GM21786 (cell line): ENCODE results near the gene LILRB1.
"Not testable (repeated sequence)": the region's sequence is repeated elsewhere in the genome, so short reads cannot be mapped to it uniquely, and the experiment has no call there.

Experiments used
- ATAC-seq: cut with Tn5 transposase; IDR thresholded peaks from one replicate; pipeline ENCODE4 v1.9.1; 2021; ENCODE audit not compliant: unreplicated experiment

LILRB1 gene

DNA sequence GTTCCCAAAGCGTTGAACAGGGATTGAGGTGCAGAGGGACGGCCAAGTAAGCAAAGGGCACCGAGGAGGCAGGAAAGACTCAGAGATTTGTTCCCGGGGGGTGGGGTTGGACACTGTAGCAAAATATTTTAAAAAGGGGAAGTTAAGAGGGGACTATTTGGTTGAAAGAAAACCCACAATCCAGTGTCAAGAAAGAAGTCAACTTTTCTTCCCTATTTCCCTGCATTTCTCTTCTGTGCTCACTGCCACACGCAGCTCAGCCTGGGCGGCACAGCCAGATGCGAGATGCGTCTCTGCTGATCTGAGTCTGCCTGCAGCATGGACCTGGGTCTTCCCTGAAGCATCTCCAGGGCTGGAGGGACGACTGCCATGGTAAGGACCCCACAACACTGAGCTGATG is at the start of gene LILRB1:
Gene LILRB1, plus strand, starts transcription at position 223 of the 400 bp plus-strand sequence. CDS start 590 bp downstream, outside the sequence.
- not testable (repeated sequence) for ATAC-seq

DNA sequence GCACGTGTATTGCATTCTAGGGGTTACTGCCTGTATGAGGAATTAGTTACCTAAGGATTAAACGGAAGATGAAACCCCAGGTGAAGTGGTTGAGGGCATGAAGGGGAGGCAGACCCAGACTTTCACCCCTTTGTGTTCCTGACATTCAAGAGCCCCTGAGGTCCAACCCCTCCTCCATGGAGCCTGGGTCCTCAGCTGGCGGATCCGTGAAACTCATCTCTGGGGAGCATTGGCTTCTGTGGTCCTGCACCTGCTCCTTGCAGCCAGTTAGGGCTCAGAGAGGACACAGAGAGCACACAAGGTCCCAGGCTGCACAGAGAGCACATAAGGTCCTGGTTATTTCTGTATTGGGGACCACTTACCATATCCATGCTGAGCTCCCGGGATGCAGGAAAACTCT is 43.9 kb upstream of the LILRB1 start:
- no peak for ATAC-seq

DNA sequence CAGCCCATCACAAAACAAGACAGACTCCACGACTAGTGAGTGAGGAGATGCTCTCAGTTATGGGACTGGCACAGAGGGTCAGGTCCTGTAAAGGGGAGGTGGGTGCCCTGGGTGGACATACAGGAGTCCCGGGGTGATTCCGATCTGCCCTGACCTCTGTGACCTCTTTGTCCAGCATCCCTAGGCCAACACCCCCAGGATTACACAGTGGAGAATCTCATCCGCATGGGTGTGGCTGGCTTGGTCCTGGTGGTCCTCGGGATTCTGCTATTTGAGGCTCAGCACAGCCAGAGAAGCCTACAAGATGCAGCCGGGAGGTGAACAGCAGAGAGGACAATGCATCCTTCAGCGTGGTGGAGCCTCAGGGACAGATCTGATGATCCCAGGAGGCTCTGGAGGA is 43.3 kb upstream of the LILRB1 start:
- no peak for ATAC-seq

DNA sequence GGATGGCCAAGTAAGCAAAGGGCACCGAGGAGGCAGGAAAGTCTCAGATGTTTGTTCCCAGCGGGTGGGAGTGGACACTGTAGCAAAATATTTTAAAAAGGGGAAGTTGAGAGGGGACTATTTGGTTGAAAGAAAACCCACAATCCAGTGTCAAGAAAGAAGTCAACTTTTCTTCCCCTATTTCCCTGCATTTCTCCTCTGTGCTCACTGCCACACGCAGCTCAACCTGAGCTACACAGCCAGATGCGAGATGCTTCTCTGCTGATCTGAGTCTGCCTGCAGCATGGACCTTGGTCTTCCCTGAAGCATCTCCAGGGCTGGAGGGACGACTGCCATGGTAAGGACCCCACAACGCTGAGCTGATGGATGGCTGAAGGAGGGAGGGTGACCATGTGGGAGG is 36.8 kb upstream of the LILRB1 start, which contains the start of gene LILRA1:
Gene LILRA1, plus strand, starts transcription at position 188 of the 400 bp plus-strand sequence. CDS start 613 bp downstream, outside the sequence.
- ATAC-seq: not testable (repeated sequence)

DNA sequence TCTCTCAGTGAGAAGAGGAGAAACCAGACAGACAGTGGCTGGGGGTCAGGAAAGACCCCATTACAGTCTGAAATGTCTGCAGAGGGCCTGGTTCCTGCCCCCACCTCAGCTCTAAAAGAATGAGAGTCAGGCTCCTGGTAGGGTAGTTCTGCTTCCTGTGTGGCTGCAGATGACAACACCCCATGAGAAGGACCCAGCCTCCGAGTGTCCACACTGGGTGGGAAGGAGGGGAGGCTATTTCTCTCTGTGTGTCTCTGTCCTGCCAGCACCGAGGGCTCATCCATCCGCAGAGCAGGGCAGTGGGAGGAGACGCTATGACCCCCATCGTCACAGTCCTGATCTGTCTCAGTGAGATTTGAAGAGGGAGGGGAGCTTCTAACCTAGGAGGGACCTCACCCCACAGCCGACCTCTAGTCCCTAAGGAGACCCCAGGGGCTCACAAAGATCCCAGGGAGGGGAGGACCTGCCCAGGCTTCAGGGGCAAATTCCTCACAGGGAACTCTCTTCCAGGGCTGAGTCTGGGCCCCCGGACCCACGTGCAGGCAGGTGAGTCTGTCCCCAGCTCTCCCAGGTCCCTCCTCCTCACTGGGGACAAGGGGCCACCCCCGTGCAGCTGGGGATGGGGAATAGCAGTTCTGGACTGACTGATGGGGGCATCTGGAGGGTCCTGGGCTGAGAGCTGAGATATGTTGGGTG is 36.2 kb upstream of the LILRB1 start:
- ATAC-seq: not testable (repeated sequence)

DNA sequence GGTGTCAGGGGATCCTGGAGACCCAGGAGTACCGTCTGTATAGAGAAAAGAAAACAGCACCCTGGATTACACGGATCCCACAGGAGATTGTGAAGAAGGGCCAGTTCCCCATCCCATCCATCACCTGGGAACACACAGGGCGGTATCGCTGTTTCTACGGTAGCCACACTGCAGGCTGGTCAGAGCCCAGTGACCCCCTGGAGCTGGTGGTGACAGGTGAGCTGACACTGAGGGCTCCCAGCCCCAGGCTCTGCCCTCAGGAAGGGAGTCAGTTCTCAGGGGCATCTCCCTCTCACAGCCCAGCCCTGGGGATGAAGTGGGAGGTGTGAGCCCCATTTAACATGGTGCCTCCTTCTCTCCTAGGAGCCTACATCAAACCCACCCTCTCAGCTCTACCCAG is 35.5 kb upstream of the LILRB1 start:
- no peak for ATAC-seq

DNA sequence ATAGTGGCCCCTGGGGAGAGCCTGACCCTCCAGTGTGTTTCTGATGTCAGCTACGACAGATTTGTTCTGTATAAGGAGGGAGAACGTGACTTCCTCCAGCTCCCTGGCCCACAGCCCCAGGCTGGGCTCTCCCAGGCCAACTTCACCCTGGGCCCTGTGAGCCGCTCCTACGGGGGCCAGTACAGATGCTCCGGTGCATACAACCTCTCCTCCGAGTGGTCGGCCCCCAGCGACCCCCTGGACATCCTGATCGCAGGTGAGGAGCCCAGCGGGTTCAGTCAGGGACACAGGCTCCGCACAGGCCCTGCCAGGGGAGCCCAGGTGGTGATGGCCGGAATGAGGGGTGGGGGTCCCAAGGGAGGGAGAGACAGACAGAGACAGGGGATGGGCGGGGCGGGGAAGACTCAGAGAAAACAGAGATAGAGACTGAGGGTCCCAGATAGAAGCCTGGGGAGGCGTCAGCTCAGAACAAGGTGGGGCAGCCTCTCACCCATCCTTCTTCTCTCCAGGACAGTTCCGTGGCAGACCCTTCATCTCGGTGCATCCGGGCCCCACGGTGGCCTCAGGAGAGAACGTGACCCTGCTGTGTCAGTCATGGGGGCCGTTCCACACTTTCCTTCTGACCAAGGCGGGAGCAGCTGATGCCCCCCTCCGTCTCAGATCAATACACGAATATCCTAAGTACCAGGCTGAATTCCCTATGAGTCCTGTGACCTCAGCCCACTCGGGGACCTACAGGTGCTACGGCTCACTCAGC is 34.4 kb upstream of the LILRB1 start:
- not testable (repeated sequence) for ATAC-seq

DNA sequence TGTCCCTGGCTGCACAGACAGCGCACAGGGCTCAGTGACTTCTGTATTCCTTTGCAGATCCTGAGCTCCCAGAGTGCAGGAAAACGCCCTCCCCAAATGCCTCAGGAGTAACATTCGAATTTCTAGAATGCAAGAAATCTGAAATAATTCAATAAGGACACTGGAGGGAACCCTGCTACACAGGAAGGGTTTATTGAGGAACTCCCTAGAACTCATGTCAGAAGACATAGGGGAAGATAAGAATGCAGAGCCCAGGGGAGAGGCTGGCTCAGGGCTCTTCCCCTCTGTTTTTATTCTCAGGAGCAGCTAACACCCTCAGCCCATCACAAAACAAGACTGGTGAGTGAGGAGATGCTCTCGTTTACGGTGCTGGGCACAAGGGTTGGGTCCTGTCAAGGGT is 30.1 kb upstream of the LILRB1 start:
- ATAC-seq: no peak

DNA sequence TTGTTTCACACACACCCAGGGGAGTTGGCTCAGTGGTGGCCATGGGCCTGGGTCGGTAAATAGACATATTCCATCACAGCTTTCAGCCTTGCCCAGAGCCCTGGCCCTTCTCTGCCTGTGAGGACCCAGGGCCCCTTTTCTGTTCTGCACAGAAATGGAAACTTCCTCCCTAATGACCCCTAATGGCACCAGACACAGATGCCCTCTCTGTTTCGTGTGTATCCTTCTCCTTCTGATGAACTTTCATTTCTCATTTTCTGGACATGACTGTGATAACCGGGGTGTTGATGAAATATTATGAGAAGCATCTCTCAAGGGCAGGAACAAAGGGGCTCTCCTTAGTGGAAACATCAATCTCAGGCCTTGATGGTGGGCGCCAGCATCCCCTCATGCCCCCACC is 24.1 kb upstream of the LILRB1 start:
- no peak for ATAC-seq

DNA sequence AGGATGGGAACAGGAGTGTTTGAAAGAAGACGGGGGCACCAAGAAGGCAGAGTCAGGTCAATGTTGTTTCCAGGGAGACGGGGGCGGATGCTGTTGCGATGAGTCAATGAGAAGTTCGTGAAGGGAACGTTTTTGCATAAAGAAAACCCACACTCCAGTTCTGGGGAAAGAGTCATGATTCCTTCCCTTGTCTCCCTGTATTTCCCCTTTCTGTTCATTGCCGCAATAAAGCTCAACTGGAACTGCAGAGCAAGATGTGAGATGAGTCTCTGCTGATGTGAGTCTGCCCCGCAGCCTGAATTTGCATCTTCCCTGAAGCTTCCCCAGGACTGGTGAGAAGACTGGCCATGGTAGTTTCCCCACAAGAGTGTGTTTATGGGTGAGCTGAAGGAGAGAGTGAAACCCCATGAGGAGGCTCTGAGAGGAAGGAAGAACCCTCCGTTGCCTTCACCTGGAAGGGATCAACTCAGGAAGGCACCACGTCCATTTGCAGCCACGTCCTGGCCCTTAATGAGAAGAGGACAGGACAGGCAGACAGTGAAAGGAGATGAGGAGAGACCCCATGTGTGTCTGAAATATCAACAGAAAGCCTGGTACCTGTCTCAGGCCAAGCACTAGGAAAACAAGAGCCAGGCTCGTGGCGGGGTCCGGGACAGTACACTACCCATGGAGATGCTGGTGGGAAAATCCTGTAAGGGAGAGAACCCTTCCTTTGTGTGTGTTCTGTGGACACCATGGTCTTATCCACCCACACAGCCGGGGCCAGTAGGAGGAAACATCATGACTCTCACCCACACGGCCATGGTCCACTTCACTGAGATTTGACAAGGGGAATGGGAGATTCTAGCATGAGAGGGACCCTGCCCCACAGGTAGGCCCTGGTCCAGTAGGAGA is 23.1 kb upstream of the LILRB1 start:
- peak; percentile 68 for ATAC-seq

DNA sequence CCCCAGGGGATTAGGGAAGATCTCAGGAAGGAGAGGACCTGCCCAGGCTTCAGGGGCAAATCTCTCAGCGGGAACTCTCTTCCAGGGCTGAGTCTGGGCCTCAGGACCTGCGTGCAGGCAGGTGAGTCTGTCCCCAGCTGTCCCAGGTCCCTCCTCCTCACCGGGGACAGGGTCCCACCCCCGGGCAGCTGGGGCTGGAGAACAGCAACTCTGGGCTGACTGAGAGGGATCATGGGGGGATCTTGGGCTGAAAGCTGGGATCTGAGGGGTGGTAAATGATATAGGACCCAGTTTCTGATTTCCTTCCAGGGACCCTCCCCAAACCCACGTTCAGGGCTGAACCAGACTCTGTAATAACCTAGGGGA is 22.5 kb upstream of the LILRB1 start:
- no peak for ATAC-seq

DNA sequence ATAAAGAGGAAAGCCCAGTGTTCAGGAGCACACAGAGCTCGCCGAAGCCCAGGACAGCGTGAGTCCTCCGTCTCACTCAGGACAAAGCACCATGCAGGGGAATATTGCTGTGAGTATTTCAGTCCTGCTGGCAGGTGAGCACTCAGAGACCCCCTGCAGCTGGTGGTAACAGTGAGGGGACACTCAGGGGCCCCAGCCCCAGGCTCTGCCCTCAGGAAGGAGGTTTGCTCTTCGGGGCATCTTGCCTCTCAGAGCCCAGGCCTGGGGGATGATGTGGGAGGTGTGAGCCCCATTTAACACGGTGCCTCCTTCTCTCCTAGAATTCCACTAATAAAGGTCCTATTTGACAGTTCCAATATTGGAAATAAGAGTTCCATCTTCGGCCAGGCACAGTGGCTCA is 22.1 kb upstream of the LILRB1 start:
- no peak for ATAC-seq

DNA sequence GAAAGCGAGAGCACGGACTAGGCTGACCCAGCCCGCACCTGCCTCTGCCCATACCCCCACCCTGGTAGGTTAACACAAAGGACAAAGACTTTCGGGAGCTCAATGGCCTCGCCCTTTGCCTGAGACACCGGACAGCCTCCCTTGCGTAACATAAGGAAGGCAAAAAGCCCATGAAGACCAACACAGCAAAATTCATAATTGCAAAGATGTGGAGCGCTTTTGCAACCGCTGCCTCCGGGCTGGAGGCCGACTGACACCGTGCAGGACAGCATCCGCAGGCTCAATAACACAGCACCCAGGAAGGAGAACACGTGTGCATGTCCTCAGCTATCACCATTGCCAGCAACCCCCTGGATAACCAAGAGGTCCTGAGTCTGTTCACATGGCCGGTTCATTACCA is 21.5 kb upstream of the LILRB1 start:
- ATAC-seq: no peak

DNA sequence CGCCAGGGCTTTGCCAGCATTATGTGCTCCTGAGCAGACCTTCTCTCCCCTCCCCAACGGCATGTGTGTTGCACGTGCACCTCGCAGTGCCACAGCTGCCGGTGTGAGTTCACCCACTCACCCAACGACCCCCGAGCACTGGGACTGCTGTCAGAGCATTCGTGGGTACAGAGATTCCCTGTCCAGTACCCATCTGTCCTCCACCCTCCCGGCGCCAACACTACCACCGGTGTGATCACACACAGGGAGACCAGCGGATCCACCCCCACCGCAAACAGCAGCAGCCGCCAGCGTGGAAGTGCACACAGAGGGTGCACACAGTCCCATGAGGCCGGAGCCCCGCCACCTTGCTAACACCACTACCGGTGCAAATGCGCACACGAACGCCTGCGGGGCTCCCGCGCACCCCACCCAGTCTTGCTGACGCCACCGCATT is 20.9 kb upstream of the LILRB1 start:
- no peak for ATAC-seq

DNA sequence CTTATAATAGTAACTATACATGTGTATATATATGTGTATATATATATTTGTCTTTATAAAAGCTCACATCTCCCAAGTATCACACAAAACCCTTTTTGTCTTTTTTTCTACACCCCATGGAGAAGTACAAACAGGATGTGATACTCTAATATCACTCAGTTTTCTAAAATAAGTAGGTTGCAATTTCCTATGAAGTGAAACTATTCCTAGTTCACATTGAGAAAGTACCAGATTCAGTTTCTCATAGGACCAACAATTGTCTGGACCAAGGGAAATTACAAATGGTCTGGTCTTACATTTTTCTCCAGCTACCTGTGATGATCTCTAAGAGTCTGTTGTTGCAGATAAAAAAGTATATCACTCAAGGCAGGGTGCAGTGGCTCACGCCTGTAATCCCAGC is 17.9 kb upstream of the LILRB1 start:
- no peak for ATAC-seq

DNA sequence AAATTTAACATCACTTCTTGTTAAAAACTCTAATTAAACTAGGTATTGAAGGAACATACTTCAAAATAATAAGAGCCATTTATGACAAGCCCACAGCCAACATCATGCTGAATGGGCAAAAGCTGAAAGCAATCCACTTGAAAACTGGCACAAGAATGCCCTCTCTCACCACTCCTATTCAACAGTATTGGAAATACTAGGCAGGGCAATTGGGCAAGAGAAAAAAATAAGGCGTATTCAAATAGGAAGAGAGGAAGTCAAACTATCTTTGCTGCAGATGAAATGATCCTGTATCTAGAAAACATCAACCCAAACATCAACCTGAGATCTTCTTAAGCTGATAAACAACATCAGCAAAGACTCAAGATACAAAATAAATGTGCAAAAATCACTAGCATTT is 15.6 kb upstream of the LILRB1 start:
- ATAC-seq: no peak

DNA sequence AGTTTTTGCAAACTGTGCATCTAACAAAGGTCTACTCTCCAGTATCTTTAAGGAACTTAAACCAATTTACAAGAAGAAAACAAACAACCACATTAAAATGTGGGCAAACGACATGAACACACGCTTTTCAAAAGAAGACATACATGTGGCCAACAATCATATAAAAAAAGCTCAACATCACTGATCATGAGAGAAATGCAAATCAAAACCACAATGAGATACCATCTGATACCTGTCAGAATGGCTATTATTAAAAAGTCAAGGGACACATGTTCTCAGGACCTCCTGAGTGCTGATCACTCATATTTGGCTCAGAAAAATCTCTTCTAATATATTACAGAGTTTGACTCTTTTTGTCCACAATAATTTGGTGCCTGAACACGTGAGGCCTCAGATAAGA is 14.2 kb upstream of the LILRB1 start:
- peak; percentile 29 for ATAC-seq

DNA sequence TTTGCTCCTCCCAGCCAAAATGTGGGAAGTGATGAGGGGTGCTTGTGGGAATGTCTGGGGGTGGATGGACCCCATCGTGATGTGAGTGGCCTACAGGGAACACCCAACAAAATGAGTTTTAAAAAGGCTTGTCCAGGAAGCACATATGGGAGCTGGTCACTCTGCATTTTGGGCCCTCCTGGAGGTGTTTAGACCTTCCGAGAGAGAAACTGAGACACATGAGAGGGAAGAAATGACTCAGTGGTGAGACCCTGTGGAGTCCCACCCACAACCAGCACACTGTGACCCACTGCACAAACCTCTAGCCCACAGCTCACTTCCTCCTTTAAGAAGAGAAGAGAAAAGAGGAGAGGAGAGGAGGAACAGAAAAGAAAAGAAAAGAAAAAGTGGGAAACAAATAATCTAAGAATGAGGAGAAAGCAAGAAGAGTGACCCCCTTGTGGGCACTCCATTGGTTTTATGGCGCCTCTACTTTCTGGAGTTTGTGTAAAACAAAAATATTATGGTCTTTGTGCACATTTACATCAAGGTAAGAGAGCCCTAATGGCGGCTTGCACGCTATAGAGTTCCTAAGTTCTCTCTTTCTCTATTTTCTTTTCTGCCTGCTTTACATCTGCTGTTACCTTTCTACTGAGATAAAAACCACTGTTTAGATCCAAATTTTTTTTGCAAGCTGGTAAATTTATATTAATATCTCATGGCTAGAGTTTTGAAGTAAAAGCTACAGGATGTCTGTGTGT is 13.3 kb upstream of the LILRB1 start:
- ATAC-seq: peak; percentile 84

DNA sequence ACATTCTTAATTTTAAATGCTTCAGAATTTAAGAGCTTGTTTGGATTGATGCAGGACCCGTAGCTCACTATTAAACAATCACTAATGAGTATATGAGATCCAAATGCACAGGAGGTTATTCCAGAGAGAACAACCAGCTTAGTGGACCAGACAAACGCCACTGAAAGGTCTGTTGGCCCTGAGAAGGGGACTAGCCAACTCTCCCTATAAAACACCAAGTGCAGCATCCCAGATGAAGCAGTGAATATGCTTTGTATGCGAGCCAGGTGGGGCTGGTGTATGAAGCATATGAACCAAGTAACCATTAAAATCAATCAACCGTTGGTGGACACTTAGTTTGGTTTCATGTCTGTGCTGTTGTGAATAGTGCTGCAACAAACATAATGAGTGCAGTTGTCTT is 9.8 kb upstream of the LILRB1 start:
- no peak for ATAC-seq

DNA sequence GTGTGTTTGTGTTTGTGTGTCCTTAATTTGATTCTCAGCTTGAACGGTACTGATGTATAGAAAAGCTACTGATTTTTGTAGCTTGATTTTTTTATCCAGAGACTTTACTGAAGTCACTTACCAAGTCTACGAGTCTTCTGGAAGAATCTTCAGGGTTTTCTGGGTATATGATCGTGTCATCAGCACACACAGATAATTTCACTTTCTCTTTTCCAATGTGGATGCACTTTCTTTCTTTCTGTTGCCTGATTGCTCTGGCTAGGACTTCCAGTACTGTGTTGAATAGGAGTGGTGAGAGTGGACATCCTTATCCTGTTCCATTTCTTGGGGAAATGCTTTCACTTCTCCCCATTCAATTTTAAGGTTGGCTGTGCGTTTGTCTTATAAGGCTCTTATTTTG is 7.9 kb upstream of the LILRB1 start:
- ATAC-seq: no peak

DNA sequence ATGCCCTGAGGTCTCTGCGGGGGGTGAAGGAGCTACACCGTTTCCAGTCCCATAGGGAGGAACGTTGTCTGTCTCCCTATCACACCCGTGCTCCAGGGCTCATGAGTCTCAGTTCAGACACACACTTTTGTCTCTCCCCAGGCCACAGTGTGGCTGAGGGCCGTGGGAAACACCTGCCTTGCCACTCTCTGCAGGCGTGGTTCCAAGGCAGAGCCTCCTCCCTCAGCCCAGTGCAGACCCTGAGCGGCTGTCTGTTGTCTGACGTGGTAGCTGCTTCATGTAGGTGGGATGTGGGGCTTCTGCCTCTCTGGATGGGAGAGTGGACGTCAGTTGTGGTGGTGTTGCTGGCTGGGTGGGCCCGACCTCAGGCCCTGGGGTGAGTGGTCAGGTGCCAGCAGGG is 6.0 kb upstream of the LILRB1 start:
- ATAC-seq: not testable (repeated sequence)
